ENCODE results near the gene KCTD6.

Gene KCTD6

DNA sequence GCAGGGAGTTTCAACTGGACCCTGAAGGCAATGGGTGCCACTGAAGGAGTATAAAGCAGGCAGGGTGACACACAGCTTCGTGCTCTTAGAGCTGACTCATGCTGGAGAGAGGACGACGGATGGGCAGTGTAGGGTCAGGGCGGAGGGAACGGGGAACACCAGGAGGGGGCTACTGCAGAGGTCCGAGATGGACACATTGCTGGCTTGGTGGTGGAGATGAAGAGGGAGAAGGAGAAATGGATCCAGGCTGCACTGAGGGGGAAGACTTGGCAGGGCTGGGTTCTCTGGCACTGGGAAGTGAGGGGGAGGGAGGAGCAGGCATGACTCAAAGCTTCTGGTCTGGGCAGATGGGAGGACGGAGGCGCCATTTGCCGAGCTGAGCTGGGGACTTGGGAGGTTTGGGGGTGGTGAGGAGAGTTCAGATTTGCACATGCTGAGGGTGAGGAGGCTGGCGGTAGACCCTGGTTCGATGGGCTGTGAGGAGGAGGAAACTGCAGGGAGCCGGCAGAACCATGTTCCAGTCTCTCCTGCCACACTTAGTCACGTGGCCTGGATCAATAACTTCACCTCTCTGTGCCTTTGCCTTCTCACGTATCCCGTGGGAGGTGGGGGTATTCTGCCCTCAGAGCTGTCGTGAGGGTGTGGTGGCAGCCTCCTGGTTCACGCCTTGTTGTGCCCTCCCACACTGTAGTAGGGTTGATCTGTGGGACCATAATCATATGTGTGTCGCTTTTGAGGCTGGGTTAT is 4.6 kb upstream of the KCTD6 start:
- no peak for DNase-seq

DNA sequence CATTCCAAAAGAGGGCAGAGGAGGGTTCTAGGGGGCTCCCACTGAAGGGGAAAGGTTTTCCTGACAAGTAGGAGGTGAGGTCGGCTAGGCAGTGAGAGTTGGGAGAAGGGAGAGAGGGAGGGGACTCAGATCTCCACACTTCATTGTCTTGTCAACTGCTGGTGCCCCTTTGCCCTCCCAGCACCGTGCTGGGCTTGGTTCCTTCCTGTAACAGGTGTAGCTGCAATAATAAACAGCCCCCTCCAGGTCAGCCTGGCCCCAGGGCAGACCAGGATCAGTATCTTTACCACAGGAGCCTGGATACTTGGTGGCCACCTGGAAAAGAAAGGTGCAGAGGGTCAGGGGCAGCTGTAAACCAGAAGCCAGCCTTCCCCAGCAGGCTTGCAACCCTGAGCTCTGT is 2.9 kb upstream of the KCTD6 start:
- DNase-seq, result no peak

GRCh38 chr3:58490860-58491501 is 915 bp upstream of the KCTD6 start:
- DNase-seq, result no peak

DNA sequence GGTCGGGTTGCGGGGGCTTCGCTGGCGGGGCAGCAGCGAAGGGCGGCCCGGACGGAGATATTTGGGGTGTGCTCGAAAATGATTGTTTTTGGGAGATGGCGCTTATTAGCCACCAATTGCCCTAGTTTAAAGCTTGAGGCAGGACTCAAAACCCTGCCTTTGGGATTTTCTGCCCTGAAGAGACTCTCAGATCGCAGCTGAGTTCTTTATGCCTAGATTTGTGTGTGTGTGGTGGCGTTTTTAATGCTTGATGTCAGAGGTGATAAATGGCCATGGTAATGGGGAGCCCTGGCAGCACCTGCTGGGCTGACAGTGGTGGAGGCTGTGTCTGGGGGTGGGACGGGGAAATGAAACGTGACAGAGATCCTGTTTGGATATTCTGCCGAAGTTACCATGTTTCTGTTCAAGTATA is 604 bp downstream of the KCTD6 start:
- no peak for DNase-seq

DNA sequence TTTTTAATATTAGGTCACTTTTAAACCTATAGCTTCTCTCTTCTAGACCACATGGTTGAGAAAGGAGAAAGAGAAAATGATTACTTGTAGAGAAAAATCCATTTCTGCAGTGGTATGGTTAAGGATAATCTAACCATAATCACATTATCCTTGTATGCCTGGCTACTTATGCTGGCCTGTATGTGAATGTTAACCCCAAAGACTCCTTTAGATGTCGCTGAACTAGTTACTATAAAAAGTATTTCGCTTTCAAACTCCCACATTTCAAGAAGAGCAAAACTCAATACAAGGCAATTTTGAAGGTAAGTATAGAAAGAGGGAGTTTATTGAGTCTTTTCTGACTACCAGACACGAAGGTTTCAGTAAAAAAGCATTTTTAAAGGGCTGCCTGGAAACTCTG is 2.2 kb downstream of the KCTD6 start:
- DNase-seq, result no peak

- DNase-seq, result no peak
These were observed 3.2 kb downstream of the KCTD6 start for GRCh38 chr3:58495101-58495500.

- DNase-seq, result no peak
These were observed 4.4 kb downstream of the KCTD6 start for GRCh38 chr3:58496206-58496857.

DNA sequence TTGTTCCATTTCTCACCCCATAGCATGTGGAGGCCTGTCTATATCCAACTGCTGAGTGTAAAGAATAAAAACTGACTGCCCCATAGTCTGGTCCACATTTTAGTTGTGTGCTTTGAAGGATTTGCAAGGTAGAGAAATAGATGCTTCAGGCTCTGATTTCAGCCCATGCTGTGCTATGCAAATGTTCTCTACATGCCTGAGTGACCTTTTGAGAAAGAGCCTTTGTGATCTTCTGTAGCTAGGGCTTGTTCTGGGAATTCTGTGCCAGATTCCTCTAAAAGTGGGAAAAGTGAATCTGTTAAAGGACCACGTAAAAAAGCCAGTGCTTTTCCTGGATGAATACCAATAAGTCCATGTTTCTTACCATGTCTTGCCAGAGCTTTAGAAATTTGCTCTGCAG is 5.2 kb downstream of the KCTD6 start:
- no peak for DNase-seq

DNA sequence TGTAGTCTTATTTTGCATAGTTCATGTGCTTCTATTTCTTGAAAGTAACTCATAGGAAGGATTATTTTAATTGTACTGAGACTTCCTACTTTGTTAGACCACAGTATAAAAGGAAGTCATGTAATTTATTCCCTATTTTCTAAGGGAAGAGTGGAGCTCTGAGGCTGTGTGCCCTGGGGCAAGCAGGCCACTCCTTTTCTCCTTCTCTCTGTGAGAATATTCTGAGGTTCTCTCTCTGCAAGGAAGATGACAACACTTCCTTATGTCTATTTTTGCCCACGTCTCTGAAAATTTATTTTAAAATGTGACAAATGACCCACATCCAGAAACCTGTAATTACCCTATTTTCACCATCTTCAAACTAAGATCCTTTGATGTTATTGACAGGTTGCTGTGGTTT is 11.0 kb downstream of the KCTD6 start:
- no peak for DNase-seq

GRCh38 chr3:58507356-58508078 is 15.6 kb downstream of the KCTD6 start:
- no peak for DNase-seq

- DNase-seq, result no peak
These were observed 16.5 kb downstream of the KCTD6 start for GRCh38 chr3:58508437-58508836.

DNA sequence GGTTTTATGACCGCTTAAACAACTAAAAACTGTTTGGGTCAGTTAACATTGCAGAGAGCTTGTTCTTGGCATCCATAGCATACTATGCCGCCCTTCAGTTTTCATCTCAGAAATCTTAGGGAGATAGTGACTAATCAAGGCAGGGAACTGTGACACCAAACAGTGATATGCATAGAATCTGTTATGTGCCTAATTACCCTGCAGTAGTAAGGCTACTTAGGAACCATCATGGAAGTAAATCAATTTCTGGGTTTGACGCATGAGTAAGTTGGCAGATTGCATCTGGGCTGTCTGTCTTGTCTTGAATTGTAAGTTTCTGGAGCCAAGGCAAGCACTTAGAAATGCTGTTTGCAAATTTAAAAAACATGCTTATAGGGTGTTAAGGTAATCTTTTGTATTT is 22.5 kb downstream of the KCTD6 start:
- DNase-seq, result no peak

GRCh38 chr3:58518291-58518789 is 26.4 kb downstream of the KCTD6 start:
- DNase-seq, result no peak

DNA sequence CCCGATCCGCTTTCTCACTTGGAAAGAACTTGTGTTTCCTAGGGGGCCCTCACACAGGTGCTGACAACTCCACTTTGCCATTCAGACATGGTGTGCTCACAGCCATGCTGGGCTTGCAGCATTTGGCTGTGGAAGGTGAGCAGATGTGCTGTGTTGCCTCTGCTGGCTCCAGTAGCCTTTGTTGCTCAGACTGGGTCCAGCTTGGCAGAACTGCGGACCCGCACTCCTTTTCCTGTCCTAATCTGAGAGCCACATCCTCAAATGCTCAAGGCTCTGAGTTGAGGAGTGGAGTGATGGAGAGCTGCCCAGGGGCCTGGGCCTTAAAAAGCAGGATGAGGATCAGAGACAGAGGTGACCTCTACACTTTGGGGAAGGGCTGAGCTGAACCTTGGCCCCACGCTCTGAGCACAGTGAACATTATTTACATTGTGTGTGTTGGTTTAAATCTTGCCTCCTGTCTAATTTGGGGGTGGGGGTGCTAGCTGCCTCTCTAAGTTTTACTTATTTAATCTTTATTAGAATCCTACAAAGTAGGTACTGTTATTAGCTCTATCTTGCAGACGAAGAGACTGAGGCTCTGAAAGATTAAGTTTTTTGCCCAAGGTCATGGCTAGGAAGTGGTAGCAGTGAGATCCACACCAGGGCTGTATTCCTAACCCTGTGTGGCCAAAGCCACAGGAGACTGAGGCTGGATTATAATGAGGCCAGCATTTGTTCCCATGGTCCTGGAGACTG is 27.9 kb downstream of the KCTD6 start:
- no peak for DNase-seq

DNA sequence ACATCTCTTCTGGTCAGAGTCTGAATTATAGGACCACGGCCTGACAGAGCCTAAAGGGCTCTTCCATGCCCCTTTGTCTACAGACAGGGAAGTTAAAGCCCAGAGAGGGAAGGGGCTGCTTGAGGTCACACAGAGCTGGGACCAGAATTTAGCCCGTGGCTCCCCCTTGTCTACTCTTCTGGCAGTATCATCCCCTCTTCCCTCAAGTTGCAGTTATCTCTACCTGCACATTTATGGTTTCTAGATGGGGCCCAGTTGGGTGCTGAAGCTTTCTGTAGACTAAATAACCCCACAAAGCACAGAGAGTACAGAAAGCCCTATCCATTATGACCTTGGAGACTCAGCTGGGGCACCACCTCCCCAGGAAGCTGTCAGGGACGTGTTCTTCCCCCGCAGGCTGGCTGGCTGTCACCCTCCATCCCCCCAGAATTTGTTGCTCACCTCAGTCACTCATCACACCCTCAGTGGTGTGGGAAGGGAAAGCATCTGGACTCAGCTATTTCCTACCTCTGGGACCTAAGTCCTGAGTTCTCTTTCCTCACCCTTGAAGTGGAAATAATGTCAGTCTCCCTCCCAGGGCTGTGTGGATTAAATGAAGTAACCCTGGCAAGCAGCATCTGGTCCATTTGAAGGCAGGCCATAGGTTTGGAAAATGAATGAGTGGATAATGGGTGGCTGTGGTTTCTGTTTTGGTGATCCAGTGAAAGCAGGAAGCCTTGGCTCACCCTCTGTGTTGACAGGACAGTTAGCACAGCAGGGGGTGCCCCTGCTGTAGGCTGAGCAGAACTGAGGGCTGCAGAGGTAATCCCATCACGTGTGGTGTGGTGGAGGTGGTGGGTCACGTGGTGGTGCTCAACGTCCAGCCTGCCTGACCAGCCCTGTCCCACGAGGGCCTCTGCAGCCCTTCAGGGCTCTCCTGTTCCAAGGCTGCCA is 28.8 kb downstream of the KCTD6 start:
- DNase-seq, result no peak

- DNase-seq, result no peak
These were observed 29.4 kb downstream of the KCTD6 start for GRCh38 chr3:58521336-58521670.

DNA sequence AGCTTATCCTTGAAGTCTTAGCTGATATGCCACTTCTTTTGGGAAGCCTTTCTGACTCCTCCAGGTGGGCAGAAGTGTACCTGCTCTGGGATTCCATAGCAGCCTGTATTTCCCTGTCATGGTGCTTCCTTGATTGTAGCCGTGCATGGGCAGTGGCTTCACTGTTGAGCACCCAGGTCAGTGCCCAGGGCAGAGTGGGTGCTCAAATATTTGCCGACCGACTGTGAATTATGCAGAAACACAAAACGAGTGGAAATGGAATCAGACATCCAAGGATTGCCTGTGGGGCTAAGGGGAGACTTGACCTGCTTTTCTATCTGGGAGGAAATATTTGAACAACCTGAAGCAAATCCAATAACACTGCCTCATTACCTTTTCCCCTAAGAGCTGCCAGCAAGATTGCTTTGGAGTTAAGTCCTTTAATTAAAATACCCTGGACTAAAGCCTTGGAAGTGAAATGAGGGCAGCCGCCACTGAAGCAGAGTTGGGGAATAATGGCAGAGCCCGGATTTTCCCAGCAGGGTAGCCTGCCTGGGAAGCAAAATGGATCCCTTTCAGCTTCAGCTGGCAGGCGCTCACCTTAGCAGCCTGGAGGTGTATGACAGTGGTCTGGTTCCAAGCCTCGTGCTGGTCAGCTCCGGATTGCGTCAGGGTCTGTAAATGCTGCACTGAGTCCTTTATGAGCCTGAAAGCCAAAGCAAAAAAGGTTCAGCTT is 30.2 kb downstream of the KCTD6 start:
- no peak for DNase-seq

DNA sequence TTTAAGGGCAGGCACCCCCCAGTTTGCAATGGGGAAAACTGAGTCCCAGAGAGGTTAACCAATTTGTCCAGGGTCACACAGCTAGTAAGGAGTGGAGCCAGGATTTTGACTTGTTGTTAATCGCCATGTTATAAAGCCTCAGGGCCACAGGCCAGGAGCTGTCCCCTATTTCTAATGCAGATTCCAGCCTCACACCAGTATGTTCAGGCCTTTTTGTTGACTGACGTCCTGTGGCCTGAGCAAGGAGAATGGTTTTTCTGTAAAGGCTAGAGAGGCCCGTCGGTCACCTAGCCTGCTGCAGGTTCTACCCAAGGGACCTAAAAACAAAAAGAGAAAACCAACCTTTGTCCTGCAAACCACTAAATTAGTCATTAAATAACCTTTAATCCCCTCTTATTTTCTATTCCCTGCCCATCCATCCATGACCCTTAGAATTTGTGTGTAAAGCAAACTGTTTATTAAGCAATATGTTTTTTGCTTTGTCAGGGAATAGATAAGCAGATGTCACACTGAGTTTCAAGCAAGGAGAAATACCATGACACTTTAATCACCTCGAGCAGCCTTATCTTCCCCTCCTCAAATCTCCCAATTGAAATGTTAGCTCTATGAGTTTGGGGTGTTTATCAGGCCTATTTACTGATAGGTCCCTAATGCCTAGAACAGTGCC is 31.0 kb downstream of the KCTD6 start:
- DNase-seq, result no peak

GRCh38 chr3:58524326-58524888 is 32.5 kb downstream of the KCTD6 start:
- DNase-seq, result no peak

DNA sequence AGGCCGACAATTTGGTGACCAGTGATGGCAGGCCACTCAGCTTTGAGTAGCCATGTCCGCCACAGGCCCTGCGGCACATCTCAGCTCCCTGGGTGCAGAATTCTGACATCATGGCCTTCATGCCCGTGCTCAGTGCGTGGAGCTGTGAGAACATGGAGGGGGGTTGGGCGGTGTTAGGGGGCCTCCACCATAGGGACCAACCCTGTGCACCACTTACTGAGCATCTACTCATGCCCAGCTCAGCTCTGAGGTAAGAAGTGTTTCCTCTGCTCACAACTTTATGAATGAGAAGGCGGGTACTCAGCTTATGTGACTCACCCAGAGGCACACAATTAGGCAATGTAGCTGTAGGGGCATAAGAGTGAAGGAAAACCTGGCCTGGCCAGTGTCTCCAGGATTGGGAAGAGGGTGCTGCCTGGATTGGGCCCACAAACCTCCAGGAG is 34.6 kb downstream of the KCTD6 start:
- no peak for DNase-seq
